Measurements from ENCODE around the gene RIN2. TPM values are rescaled to one million over a fixed set of nuclear protein-coding genes. Genes with fewer than 3 reads are reported as not detected.

The RIN2 gene
- total RNA-seq, 1 experiment from 2014 or later, result 46.2 TPM

DNA sequence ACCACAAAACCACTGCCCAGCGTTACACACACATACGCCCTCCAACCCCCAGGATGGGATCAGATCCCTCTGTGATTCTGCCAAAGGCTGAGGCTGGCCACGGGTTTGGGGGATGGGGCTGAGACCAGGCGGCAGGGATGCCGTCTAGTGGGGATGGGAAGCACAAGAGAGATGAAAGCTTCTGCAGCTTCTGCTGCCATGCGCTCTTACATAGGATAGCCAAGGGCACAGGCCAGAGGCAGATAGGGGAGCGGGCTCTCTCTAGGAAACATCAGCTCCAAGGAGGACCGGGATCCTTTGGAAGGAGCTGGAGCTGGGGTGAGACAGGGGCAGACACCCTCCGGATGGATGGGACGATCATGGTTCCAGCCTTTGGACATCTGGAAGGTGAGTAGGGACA, 18.7 kb upstream of the RIN2 start:
- Histone ChIP-seq H3K4me3 (no peak overlapping the region), H3K36me3 (ENCODE audit: low read depth) (no peaks in the 10 kb centered on the region), H3K9me3 (ENCODE audit: insufficient read depth, low read depth) (no peaks in the 10 kb centered on the region), H3K4me2 (0 out of 2 replicates have a peak overlapping the region, but pooled peaks have one; percentile 21), H2AFZ (no peak overlapping the region), H3K27me3 (ENCODE audit: insufficient read depth, low read depth) (no peaks in the 10 kb centered on the region), H3K9me2 (ENCODE audit: insufficient read depth) (no peaks in the 10 kb centered on the region), H3K79me2 (ENCODE audit: low read depth) (no peaks in the 10 kb centered on the region), H4K20me1 (ENCODE audit: insufficient read depth) (no peaks in the 10 kb centered on the region), H3K4me1 (replicated peaks; ENCODE audit: insufficient read depth) (peaks cover 49% of the 10 kb centered on the region), H3F3A (ENCODE audit: insufficient read depth, low read depth) (peaks cover 29% of the 10 kb centered on the region), H3K27ac (peak overlapping the region; percentile 100)
- CTCF ChIA-PET, result no interaction called here
- no peak for DNase-seq
- POLR2A ChIA-PET (ENCODE audit: unreplicated experiment), result no interaction called here
- intact Hi-C loops (cut with micrococcal nuclease; ENCODE audit: unreplicated experiment), result no loop called here
- BruUV-seq (replicated peaks), result no TSS peak
- TF ChIP-seq, protein P1, sequence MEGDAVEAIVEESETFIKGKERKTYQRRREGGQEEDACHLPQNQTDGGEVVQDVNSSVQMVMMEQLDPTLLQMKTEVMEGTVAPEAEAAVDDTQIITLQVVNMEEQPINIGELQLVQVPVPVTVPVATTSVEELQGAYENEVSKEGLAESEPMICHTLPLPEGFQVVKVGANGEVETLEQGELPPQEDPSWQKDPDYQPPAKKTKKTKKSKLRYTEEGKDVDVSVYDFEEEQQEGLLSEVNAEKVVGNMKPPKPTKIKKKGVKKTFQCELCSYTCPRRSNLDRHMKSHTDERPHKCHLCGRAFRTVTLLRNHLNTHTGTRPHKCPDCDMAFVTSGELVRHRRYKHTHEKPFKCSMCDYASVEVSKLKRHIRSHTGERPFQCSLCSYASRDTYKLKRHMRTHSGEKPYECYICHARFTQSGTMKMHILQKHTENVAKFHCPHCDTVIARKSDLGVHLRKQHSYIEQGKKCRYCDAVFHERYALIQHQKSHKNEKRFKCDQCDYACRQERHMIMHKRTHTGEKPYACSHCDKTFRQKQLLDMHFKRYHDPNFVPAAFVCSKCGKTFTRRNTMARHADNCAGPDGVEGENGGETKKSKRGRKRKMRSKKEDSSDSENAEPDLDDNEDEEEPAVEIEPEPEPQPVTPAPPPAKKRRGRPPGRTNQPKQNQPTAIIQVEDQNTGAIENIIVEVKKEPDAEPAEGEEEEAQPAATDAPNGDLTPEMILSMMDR (conservative IDR thresholded peaks at IDR 0.05), result no peak
- TF ChIP-seq EZH2 (IDR thresholded peaks at IDR 0.05; ENCODE audit: low read depth), result no peak

DNA sequence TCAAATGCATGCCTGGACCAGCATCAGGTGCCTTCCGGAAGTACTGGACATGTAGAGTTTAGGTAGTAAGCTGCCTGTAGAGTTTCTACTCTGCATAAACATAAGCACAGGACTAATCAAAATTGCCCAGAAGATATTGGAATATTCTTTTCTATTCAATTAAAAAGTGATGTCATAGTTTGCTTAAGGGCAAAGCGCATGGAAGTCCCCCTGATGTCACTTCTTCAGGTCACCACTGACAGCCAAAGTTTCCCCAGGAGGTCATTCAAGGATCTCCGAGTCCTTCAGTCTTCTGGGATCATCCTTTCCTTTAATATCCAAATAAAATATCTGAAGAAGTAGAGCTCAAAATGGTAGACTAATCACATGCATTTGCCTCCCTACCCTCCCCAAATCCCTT, 17.5 kb upstream of the RIN2 start:
- Histone ChIP-seq H3K79me2 (ENCODE audit: low read depth) (no peaks in the 10 kb centered on the region), H3F3A (ENCODE audit: insufficient read depth, low read depth) (peaks cover 29% of the 10 kb centered on the region), H3K27ac (no peak overlapping the region), H3K9me3 (ENCODE audit: insufficient read depth, low read depth) (0 out of 2 replicates have a peak, but pooled peaks cover 2% of the 10 kb centered on the region), H4K20me1 (ENCODE audit: insufficient read depth) (no peaks in the 10 kb centered on the region), H3K4me2 (no peak overlapping the region), H3K4me3 (no peak overlapping the region), H3K36me3 (ENCODE audit: low read depth) (no peaks in the 10 kb centered on the region), H2AFZ (no peak overlapping the region), H3K4me1 (replicated peaks; ENCODE audit: insufficient read depth) (peaks cover 40% of the 10 kb centered on the region), H3K9me2 (ENCODE audit: insufficient read depth) (no peaks in the 10 kb centered on the region), H3K27me3 (ENCODE audit: insufficient read depth, low read depth) (no peaks in the 10 kb centered on the region)
- TF ChIP-seq, protein P1 (conservative IDR thresholded peaks at IDR 0.05), result no peak
- TF ChIP-seq EZH2 (IDR thresholded peaks at IDR 0.05; ENCODE audit: low read depth), result no peak
- DNase-seq, result no peak
- intact Hi-C loops (cut with micrococcal nuclease; ENCODE audit: unreplicated experiment), result no loop called here
- ChIA-PET POLR2A (ENCODE audit: unreplicated experiment) (no interaction called here), CTCF (no interaction called here)
- no TSS peak for BruUV-seq (replicated peaks)

DNA sequence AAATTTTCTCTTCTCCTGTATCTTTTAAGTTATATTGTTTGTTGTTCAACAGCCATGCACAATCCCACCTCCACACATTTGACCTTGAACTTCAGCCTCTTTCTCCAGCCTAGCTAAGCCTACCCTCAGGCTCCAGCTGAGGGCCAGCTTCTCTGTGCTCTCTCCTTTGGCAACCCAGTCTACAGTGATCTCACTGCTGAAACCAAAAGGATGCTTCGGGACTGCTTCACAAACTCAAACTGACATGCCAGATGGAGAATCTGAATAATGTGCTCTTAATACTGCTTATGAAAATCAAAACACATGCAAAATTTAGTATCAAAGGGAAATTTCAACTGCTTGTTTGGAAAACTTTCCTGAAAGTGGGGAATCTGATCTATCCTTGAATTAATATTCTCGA, 16.1 kb upstream of the RIN2 start:
- no peak for DNase-seq
- Histone ChIP-seq H3K4me1 (replicated peaks; ENCODE audit: insufficient read depth) (peaks cover 27% of the 10 kb centered on the region), H3K27me3 (ENCODE audit: insufficient read depth, low read depth) (no peaks in the 10 kb centered on the region), H2AFZ (no peak overlapping the region), H3K4me3 (no peak overlapping the region), H3K36me3 (ENCODE audit: low read depth) (no peaks in the 10 kb centered on the region), H3K4me2 (no peak overlapping the region), H3K79me2 (ENCODE audit: low read depth) (no peaks in the 10 kb centered on the region), H3K9me2 (ENCODE audit: insufficient read depth) (no peaks in the 10 kb centered on the region), H3F3A (ENCODE audit: insufficient read depth, low read depth) (peaks cover 17% of the 10 kb centered on the region), H3K27ac (no peak overlapping the region), H3K9me3 (ENCODE audit: insufficient read depth, low read depth) (0 out of 2 replicates have a peak, but pooled peaks cover 3% of the 10 kb centered on the region), H4K20me1 (ENCODE audit: insufficient read depth) (no peaks in the 10 kb centered on the region)
- POLR2A ChIA-PET (ENCODE audit: unreplicated experiment), result interaction anchor here (0.6 kb wide), 1 partner anchor 1459 kb away, joined by 3 read pairs; no protein-coding TSS in a partner anchor
- CTCF ChIA-PET, result no interaction called here
- TF ChIP-seq EZH2 (IDR thresholded peaks at IDR 0.05; ENCODE audit: low read depth), result no peak
- TF ChIP-seq, protein P1 (conservative IDR thresholded peaks at IDR 0.05), result no peak
- intact Hi-C loops (cut with micrococcal nuclease; ENCODE audit: unreplicated experiment), result no loop called here
- no TSS peak for BruUV-seq (replicated peaks)
